ENCODE measurements around the gene LLGL2. TPM values are rescaled to one million over a fixed set of nuclear protein-coding genes. Genes with fewer than 3 reads are reported as not detected.
A peak's percentile ranks its signal among the peaks of the same experiment; 100 is the strongest.

LLGL2 gene
- total RNA-seq, 1 experiment from 2014 or later = 165 TPM

- H3K9me3 Mint-ChIP-seq (ENCODE audit: unreplicated experiment) = no peaks in the 10 kb centered on the region
- intact Hi-C loops (cut with micrococcal nuclease; ENCODE audit: unreplicated experiment) = no loop called here
- DNase-seq = no peak
- Histone ChIP-seq H3K27me3 (replicated peaks; ENCODE audit: control insufficient read depth, insufficient read depth, low read length) (no peaks in the 10 kb centered on the region), H3K36me3 (ENCODE audit: control insufficient read depth, insufficient read depth, low read length) (peaks cover under 1% of the 10 kb centered on the region), H3K4me3 (ENCODE audit: low read depth, low read length) (no peak overlapping the region), H3K4me1 (no peaks in the 10 kb centered on the region), H3K9me3 (no peaks in the 10 kb centered on the region)
- POLR2A ChIA-PET = no interaction called here
- H3K4me1 Mint-ChIP-seq (ENCODE audit: low read depth, unreplicated experiment) = no peaks in the 10 kb centered on the region
- BruUV-seq (replicated peaks) = no TSS peak
- CTCF ChIA-PET = interaction anchor here (0.6 to 1.4 kb wide), 4 partner anchors 16 to 27 kb away, joined by 3 to 8 read pairs (median 4); partner anchors contain the start of genes LLGL2 and TSEN54
- no peak for TF ChIP-seq CTCF (IDR thresholded peaks at IDR 0.05; ENCODE audit: insufficient read depth in 1 of 2, low read depth in 1 of 2, low read length in 1 of 2, severe bottlenecking in 1 of 2, unreplicated experiment in 1 of 2)
- no peaks in the 10 kb centered on the region for H3K27me3 Mint-ChIP-seq (ENCODE audit: insufficient read depth, unreplicated experiment)
- H3K4me3 Mint-ChIP-seq (ENCODE audit: unreplicated experiment) = no peak overlapping the region
- peaks cover 66% of the 10 kb centered on the region for H3K36me3 Mint-ChIP-seq (ENCODE audit: insufficient read depth, unreplicated experiment)
- peak overlapping the region; percentile 53 for H3K27ac Mint-ChIP-seq (ENCODE audit: unreplicated experiment)
Measured at GRCh38 chr17:75498726-75499213, 26.7 kb upstream of the LLGL2 start.

GRCh38 chr17:75499313-75500022 lies 26.0 kb upstream of the LLGL2 start:
- CTCF ChIA-PET = interaction anchor here (0.6 to 1.4 kb wide), 4 partner anchors 17 to 28 kb away, joined by 3 to 8 read pairs (median 4); partner anchors contain the start of genes LLGL2 and TSEN54
- H3K9me3 Mint-ChIP-seq (ENCODE audit: unreplicated experiment) = no peaks in the 10 kb centered on the region

More at GRCh38 chr17:75499313-75500022, 26.0 kb upstream of the LLGL2 start:
- Mint-ChIP-seq H3K27ac (ENCODE audit: unreplicated experiment) (peak overlapping the region; percentile 53), H3K36me3 (ENCODE audit: insufficient read depth, unreplicated experiment) (peaks cover 73% of the 10 kb centered on the region), H3K4me3 (ENCODE audit: unreplicated experiment) (no peak overlapping the region), H3K27me3 (ENCODE audit: insufficient read depth, unreplicated experiment) (no peaks in the 10 kb centered on the region), H3K4me1 (ENCODE audit: low read depth, unreplicated experiment) (no peaks in the 10 kb centered on the region)
- intact Hi-C loops (cut with micrococcal nuclease; ENCODE audit: unreplicated experiment) = no loop called here
- H3K9me3 ChIP-seq = no peaks in the 10 kb centered on the region
- H3K4me1 ChIP-seq = no peaks in the 10 kb centered on the region
- no peaks in the 10 kb centered on the region for H3K27me3 ChIP-seq (replicated peaks; ENCODE audit: control insufficient read depth, insufficient read depth, low read length)
- peaks cover 1% of the 10 kb centered on the region for H3K36me3 ChIP-seq (ENCODE audit: control insufficient read depth, insufficient read depth, low read length)
- no peak for DNase-seq
- TSS peak; percentile 73 for BruUV-seq (replicated peaks)
- TF ChIP-seq CTCF (IDR thresholded peaks at IDR 0.05; ENCODE audit: insufficient read depth in 1 of 2, low read depth in 1 of 2, low read length in 1 of 2, severe bottlenecking in 1 of 2, unreplicated experiment in 1 of 2) = no peak
- H3K4me3 ChIP-seq (ENCODE audit: low read depth, low read length) = no peak overlapping the region
- POLR2A ChIA-PET = interaction anchor here (0.5 kb wide), 1 partner anchor 70 kb away, joined by 3 read pairs; no protein-coding TSS in a partner anchor

Data from Caco-2 (cell line).